Astrocyte of the spinal cord (primary cell): ENCODE results near the gene IGF2BP1.
"Not testable (repeated sequence)": the region's sequence is repeated elsewhere in the genome, so short reads cannot be mapped to it uniquely, and the experiment has no call there.

Experiments used
- DNase-seq: peaks from one replicate; pipeline ENCODE4 v3.0.0; 2011; ENCODE audit warnings: low read depth, low spot score
- H3K4me3 ChIP-seq: 2 replicates; pipeline ENCODE4 v1.5.1; 2011; ENCODE audit warnings: low read depth, mild to moderate bottlenecking, low read length, moderate library complexity
- CTCF ChIP-seq: IDR thresholded peaks from 2 replicates; pipeline ENCODE4 v1.5.1; 2012; ENCODE audit warnings: low read depth, mild to moderate bottlenecking, low read length, inconsistent platforms
- in situ Hi-C: cut with HindIII; loops from 2 replicates; pipeline ENCODE4 v1.10.0; 2017; ENCODE audit warnings: low sequenced_read_pairs

The IGF2BP1 gene

DNA sequence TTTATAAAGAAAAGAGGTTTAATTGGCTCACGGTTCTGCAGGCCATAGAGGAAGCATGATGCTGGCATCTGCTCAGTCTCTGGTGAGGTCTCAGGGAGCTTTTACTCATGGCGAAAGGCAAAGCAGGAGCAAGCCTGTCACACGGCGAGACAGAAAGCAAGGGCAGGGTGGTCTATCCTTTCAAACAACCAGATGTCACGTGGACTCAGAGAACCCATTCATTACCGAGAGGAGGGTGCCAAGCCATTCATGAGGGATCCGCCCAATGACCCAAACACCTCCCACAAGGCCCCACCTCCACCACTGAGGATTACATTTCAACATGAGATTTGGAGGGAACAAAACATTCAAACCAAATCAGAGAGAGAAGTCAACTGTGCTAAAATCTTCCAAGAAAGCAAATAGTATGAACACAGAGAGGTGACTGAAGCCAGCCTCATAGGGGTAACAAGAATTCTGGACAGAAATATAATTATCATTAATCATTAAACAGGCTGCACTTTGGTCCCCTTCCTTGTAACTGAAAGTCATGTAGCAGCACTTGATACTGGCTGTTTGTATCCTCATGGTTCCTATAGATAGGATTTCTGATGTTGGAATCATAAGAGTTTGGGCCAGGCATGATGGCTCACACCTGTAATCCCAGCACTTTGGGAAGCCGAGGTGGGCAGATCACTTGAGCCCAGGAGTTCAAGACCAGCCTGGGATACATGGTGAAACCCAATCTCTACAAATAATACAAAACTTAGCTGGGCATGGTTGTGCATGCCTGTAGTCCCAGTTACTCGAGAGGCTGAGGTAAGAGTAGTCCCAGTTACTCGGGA lies 82.9 kb downstream of the IGF2BP1 start:
- in situ Hi-C loops = no loop called here
- no peak for DNase-seq
- TF ChIP-seq CTCF = no peak
- no peak overlapping the region for H3K4me3 ChIP-seq

DNA sequence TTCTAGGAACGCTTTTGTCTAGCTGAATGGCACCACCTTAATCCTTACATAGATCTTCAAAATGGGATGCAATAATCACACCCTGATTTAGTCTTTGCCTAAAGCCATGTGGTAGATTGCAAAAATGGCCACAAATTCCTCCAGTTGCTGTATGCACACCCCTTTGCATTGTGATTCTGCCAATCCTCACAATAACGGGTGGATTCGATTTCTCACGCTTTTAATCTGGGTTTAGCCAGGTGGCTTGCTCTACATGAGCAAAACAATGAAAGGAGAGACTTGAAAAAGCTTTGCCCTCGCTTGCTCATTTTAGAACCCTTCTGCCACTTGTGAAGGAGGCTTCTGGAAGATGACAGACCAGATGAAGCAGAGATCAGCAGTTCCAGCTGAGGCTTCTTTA lies 85.0 kb downstream of the IGF2BP1 start:
- TF ChIP-seq CTCF = no peak
- H3K4me3 ChIP-seq = no peak overlapping the region
- in situ Hi-C loops = no loop called here
- DNase-seq = no peak

DNA sequence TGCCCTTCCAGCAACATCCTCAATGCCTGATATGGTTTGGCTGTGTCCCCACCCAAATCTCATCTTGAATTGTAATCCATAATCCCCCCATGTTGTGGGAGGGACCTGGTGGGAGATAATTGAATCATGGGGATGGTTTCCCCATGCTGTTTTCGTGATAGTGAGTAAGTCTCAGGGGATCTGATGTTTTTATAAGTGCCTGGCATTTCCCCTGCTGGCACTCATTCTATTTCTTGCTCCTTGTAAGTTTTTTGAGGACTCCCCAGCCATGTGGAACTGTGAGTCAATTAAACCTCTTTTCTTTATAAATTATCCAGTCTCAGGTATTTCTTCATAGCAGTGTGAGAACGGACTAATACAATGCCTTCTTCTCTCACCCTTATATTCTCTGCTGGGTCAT lies 87.9 kb downstream of the IGF2BP1 start:
- in situ Hi-C loops, H3K4me3 ChIP-seq, DNase-seq: not testable (repeated sequence)

- no peak for DNase-seq
- no peak overlapping the region for H3K4me3 ChIP-seq
- no peak for TF ChIP-seq CTCF
- in situ Hi-C loops = no loop called here
Measured at GRCh38 chr17:49085565-49086315, 88.6 kb downstream of the IGF2BP1 start.

DNA sequence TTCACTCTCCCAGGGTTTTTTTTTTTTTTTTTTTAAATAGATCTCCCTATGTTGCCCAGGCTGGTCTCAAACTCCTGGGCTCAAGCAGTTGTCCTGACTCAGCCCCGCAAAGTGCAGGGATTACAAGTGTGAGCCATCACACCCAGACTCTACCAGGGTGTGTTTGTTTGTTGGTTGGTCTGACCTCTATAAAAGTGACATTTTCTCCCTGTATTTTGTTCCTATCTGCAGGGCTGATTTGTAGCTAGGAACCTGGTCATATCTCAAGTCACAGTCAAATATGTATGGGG lies 89.1 kb downstream of the IGF2BP1 start:
- no peak for TF ChIP-seq CTCF
- no peak overlapping the region for H3K4me3 ChIP-seq
- in situ Hi-C loops = no loop called here
- DNase-seq = no peak

DNA sequence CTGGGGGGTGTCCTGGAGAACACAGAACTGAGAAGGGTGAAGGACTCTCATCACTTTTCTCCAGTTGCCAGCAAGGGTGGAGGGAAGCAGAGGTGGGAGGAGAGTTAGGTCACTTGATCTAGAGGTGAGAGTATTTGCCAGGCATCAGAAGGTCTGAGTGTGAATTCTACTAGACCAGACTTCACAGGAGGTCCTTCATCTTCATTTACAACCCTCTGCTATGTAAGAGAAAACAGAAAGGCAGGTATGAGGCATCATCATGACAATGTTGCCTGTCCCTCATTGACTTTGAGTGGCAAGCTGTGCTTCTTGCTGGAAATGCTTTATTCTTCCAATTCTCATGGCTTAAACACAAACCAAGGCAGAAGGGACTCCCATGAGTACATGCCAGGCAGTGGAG lies 89.5 kb downstream of the IGF2BP1 start:
- in situ Hi-C loops = no loop called here
- H3K4me3 ChIP-seq = no peak overlapping the region
- no peak for DNase-seq
- TF ChIP-seq CTCF = no peak

DNA sequence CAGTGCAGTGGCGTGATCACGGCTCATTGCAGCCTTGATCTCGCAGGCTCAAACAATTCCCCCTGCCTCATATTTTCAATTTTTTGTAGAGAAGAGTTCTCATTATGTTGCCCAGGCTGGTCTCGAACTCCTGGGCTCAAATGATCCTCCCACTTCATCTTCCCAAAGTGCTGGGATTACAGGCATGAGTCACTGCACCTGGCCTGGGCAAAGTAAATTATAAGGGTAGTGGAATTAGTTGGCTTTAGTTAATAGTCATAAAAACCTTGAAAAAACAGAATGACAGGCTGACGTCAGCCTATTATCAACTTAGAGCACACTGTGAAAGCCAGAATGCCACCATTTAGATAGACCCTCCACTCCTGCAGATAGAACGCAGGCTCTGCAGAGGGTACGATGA lies 91.9 kb downstream of the IGF2BP1 start:
- no peak for DNase-seq
- in situ Hi-C loops = no loop called here
- TF ChIP-seq CTCF = no peak
- no peak overlapping the region for H3K4me3 ChIP-seq
